PC-9 (cell line): ENCODE results near the gene SIPA1. TPM values are rescaled to one million over a fixed set of nuclear protein-coding genes. Genes with fewer than 3 reads are reported as not detected.

Experiments used
- BruUV-seq: library from RNA; stranded (reverse); fragments of 400-500 nt; replicated peaks from 2 replicates; lab custom pipeline; 2021; lab: Mats Ljungman, UMichigan
- CTCF ChIA-PET: fragments of 300-600 bp; sonication (Branson Sonifier 250); formaldehyde crosslinking; loops from one replicate; lab custom pipeline; 2022; ENCODE audit warnings: antibody characterized with exemption; lab: Charles Lee
- POLR2A ChIA-PET: fragments of 300-600 bp; sonication (Branson Sonifier 250); formaldehyde crosslinking; loops from one replicate; lab custom pipeline; 2022; ENCODE audit warnings: antibody characterized with exemption; ENCODE audit not compliant: unreplicated experiment; lab: Charles Lee
- DNase-seq, 2 experiments: peaks; one replicate each; pipeline versions ENCODE4 v3.0.0 to v3.0.0-alpha.2; 2015 to 2022; ENCODE audit warnings: mixed read lengths in 1 of 2
- H2AFZ ChIP-seq: fragments of 200-600 bp; sonication (generic); 2 replicates; pipeline ENCODE4 v1.8.1; 2017; ENCODE audit warnings: antibody characterized with exemption
- H3F3A ChIP-seq: fragments of 200-600 bp; sonication (generic); 2 replicates; pipeline ENCODE4 v1.8.1; 2017; ENCODE audit warnings: antibody characterized with exemption, mild to moderate bottlenecking, low read depth; ENCODE audit not compliant: insufficient read depth
- H3K27ac ChIP-seq: fragments of 200-600 bp; sonication (generic); 2 replicates; pipeline ENCODE4 v1.6.1; 2016; ENCODE audit warnings: mixed run types
- H3K27me3 ChIP-seq: fragments of 200-600 bp; sonication (generic); 2 replicates; pipeline ENCODE4 v1.6.1; 2016; ENCODE audit warnings: low read depth, mixed run types; ENCODE audit not compliant: insufficient read depth
- H3K36me3 ChIP-seq: fragments of 200-600 bp; sonication (generic); 2 replicates; pipeline ENCODE4 v1.6.1; 2016; ENCODE audit warnings: low read depth, mixed run types
- H3K4me1 ChIP-seq: fragments of 200-600 bp; sonication (generic); replicated peaks from 2 replicates; pipeline ENCODE4 v1.6.1; 2016; ENCODE audit warnings: mixed run types; ENCODE audit not compliant: insufficient read depth
- H3K4me2 ChIP-seq: fragments of 200-600 bp; sonication (generic); 2 replicates; pipeline ENCODE4 v1.6.1; 2017; ENCODE audit warnings: mixed run types
- H3K4me3 ChIP-seq: fragments of 200-600 bp; sonication (generic); 2 replicates; pipeline ENCODE4 v1.6.1; 2016; ENCODE audit warnings: mixed run types
- H3K79me2 ChIP-seq: fragments of 200-600 bp; sonication (generic); 2 replicates; pipeline ENCODE4 v1.6.1; 2017; ENCODE audit warnings: low read depth, mixed run types
- H3K9me2 ChIP-seq: fragments of 200-600 bp; sonication (generic); 2 replicates; pipeline ENCODE4 v1.8.1; 2017; ENCODE audit warnings: mild to moderate bottlenecking; ENCODE audit not compliant: insufficient read depth
- H3K9me3 ChIP-seq: fragments of 200-600 bp; sonication (generic); 2 replicates; pipeline ENCODE4 v1.8.1; 2016; ENCODE audit warnings: low read depth; ENCODE audit not compliant: insufficient read depth
- H4K20me1 ChIP-seq: fragments of 200-600 bp; sonication (generic); 2 replicates; pipeline ENCODE4 v1.8.1; 2017; ENCODE audit not compliant: insufficient read depth
- CTCF ChIP-seq: fragments of 200-600 bp; sonication (generic); conservative IDR thresholded peaks from 2 replicates; pipeline ENCODE4 v1.6.1; 2017; ENCODE audit warnings: mixed run types, antibody characterized with exemption, mild to moderate bottlenecking, moderate library complexity
- EZH2 ChIP-seq: fragments of 200-600 bp; sonication (generic); IDR thresholded peaks from 2 replicates; pipeline ENCODE4 v1.8.0; 2017; ENCODE audit warnings: antibody characterized with exemption, low read depth
- intact Hi-C: fragments of 100-400 bp; cut with micrococcal nuclease; formaldehyde crosslinking; loops from one replicate; pipeline ENCODE4 v1.10.0; 2022; ENCODE audit not compliant: unreplicated experiment
- total RNA-seq: library from RNA; stranded (reverse); gene quantifications from 2 replicates; pipeline ENCODE4 v1.2.3, GENCODE V29; 2021

SIPA1 gene
- total RNA-seq, 1 experiment from 2014 or later, result 65.6 TPM

- Histone ChIP-seq H3K79me2 (peaks cover 41% of the 10 kb centered on the region), H3K4me3 (no peak overlapping the region), H4K20me1 (peaks cover 8% of the 10 kb centered on the region; the same call in 1 of the 2 replicates), H3K9me3 (no peaks in the 10 kb centered on the region), H3K27ac (no peak overlapping the region), H3K4me1 (peaks cover 16% of the 10 kb centered on the region; the same call in 1 of the 2 replicates), H3K27me3 (no peaks in the 10 kb centered on the region), H3F3A (peaks cover 13% of the 10 kb centered on the region), H3K9me2 (no peaks in the 10 kb centered on the region), H2AFZ (no peak overlapping the region), H3K36me3 (no peaks in the 10 kb centered on the region), H3K4me2 (no peak overlapping the region)
- DNase-seq, result no peak
- no TSS peak for BruUV-seq
- intact Hi-C loops, result no loop called here
- ChIA-PET POLR2A (interaction anchor here (0.5 kb wide), 1 partner anchor 259 kb away, joined by 12 read pairs; no protein-coding TSS in a partner anchor), CTCF (interaction anchor here (0.6 kb wide), 1 partner anchor 82 kb away, joined by 5 read pairs; no protein-coding TSS in a partner anchor)
- TF ChIP-seq CTCF, result no peak
- no peak for TF ChIP-seq EZH2
Measured at GRCh38 chr11:65609665-65610064, 28.2 kb upstream of the SIPA1 start.

- no peak for TF ChIP-seq EZH2
- no peak for TF ChIP-seq CTCF
- H3K4me2 ChIP-seq, result no peak overlapping the region
- CTCF ChIA-PET, result no interaction called here
- DNase-seq, result no peak
- no peak overlapping the region for H3K27ac ChIP-seq
- H3K27me3 ChIP-seq, result no peaks in the 10 kb centered on the region
- POLR2A ChIA-PET, result no interaction called here
- intact Hi-C loops, result no loop called here
- no peaks in the 10 kb centered on the region for H3K36me3 ChIP-seq
- no peaks in the 10 kb centered on the region for H3K9me3 ChIP-seq
- peaks cover 44% of the 10 kb centered on the region for H3K79me2 ChIP-seq
- H3K4me3 ChIP-seq, result no peak overlapping the region
- peaks cover 16% of the 10 kb centered on the region for H3F3A ChIP-seq
- peaks cover 8% of the 10 kb centered on the region; the same call in 1 of the 2 replicates for H4K20me1 ChIP-seq
- H3K9me2 ChIP-seq, result no peaks in the 10 kb centered on the region
- no TSS peak for BruUV-seq
- peaks cover 16% of the 10 kb centered on the region; the same call in 1 of the 2 replicates for H3K4me1 ChIP-seq
- H2AFZ ChIP-seq, result no peak overlapping the region
Measured at GRCh38 chr11:65610404-65610803, 27.5 kb upstream of the SIPA1 start.

- Histone ChIP-seq H3K4me2 (no peak overlapping the region), H3K9me2 (no peaks in the 10 kb centered on the region), H3K9me3 (no peaks in the 10 kb centered on the region), H2AFZ (no peak overlapping the region), H3K27me3 (no peaks in the 10 kb centered on the region), H3K4me1 (peaks cover 16% of the 10 kb centered on the region; the same call in 1 of the 2 replicates), H3K79me2 (peaks cover 46% of the 10 kb centered on the region), H3K27ac (no peak overlapping the region), H3K36me3 (no peaks in the 10 kb centered on the region), H4K20me1 (peaks cover 8% of the 10 kb centered on the region; the same call in 1 of the 2 replicates), H3K4me3 (no peak overlapping the region), H3F3A (peaks cover 16% of the 10 kb centered on the region)
- intact Hi-C loops, result no loop called here
- POLR2A ChIA-PET, result no interaction called here
- TF ChIP-seq CTCF (no peak), EZH2 (no peak)
- CTCF ChIA-PET, result no interaction called here
- BruUV-seq, result no TSS peak
- no peak for DNase-seq
Measured at GRCh38 chr11:65611028-65611757, 26.7 kb upstream of the SIPA1 start.
